MG63 (cell line): ENCODE data around the gene MPIG6B. TPM values are rescaled to one million over a fixed set of nuclear protein-coding genes. Genes with fewer than 3 reads are reported as not detected.

ENCODE experiments used
- DNase-seq: peaks from one replicate; pipeline ENCODE4 v3.0.0-alpha.2; 2020
- H3K27me3 ChIP-seq: fragments of 250-450 bp; sonication (Bioruptor Pico); 2 replicates; pipeline ENCODE4 v1.5.1; 2020; ENCODE audit warnings: mild to moderate bottlenecking, moderate library complexity
- H3K36me3 ChIP-seq: fragments of 250-450 bp; sonication (Bioruptor Pico); 2 replicates; pipeline ENCODE4 v1.5.1; 2020; ENCODE audit warnings: mild to moderate bottlenecking, moderate library complexity
- H3K4me3 ChIP-seq: fragments of 250-450 bp; sonication (Bioruptor Pico); 2 replicates; pipeline ENCODE4 v1.5.1; 2020; ENCODE audit warnings: mild to moderate bottlenecking, moderate library complexity
- H3K9me3 ChIP-seq: fragments of 250-450 bp; sonication (Bioruptor Pico); 2 replicates; pipeline ENCODE4 v1.5.1; 2020; ENCODE audit warnings: mild to moderate bottlenecking, moderate library complexity
- total RNA-seq: library from RNA; depleted of rRNA; stranded (reverse); fragments of >200 nt; shearing (Covaris generic); gene quantifications from 2 replicates; pipeline ENCODE4 v1.2.3, GENCODE V29; 2014; ENCODE audit warnings: low replicate concordance

The MPIG6B gene
- total RNA-seq, 1 experiment from 2014 or later = not detected

- H3K9me3 ChIP-seq = no peaks in the 10 kb centered on the region
- no peaks in the 10 kb centered on the region for H3K27me3 ChIP-seq
- DNase-seq = no peak
- H3K36me3 ChIP-seq = no peaks in the 10 kb centered on the region
- no peak overlapping the region for H3K4me3 ChIP-seq
These were observed 9.7 kb upstream of the MPIG6B start for GRCh38 chr6:31713465-31713864.

- Histone ChIP-seq H3K4me3 (no peak overlapping the region), H3K36me3 (no peaks in the 10 kb centered on the region), H3K27me3 (no peaks in the 10 kb centered on the region), H3K9me3 (no peaks in the 10 kb centered on the region)
- no peak for DNase-seq
These were observed 9.0 kb upstream of the MPIG6B start for GRCh38 chr6:31713991-31714684.

- no peak for DNase-seq
- Histone ChIP-seq H3K27me3 (no peaks in the 10 kb centered on the region), H3K36me3 (no peaks in the 10 kb centered on the region), H3K9me3 (no peaks in the 10 kb centered on the region), H3K4me3 (no peak within 1 kb of the TSS)
These were observed 7.9 kb upstream of the MPIG6B start, which contains the start of gene LY6G6D for GRCh38 chr6:31715022-31715958. TSS of gene LY6G6D (plus strand) at chr6:31715348. CDS start at chr6:31715356, 8 bp downstream.

GRCh38 chr6:31717499-31718222 lies 5.5 kb upstream of the MPIG6B start:
- H3K36me3 ChIP-seq = no peaks in the 10 kb centered on the region
- no peak overlapping the region for H3K4me3 ChIP-seq
- H3K9me3 ChIP-seq = no peaks in the 10 kb centered on the region
- H3K27me3 ChIP-seq = no peaks in the 10 kb centered on the region
- DNase-seq = no peak

GRCh38 chr6:31718265-31718664 lies 4.9 kb upstream of the MPIG6B start:
- no peak for DNase-seq
- H3K36me3 ChIP-seq = no peaks in the 10 kb centered on the region
- no peaks in the 10 kb centered on the region for H3K9me3 ChIP-seq
- H3K27me3 ChIP-seq = no peaks in the 10 kb centered on the region
- no peak overlapping the region for H3K4me3 ChIP-seq

GRCh38 chr6:31719001-31719400 lies 4.2 kb upstream of the MPIG6B start:
- Histone ChIP-seq H3K9me3 (no peaks in the 10 kb centered on the region), H3K4me3 (no peak overlapping the region), H3K27me3 (no peaks in the 10 kb centered on the region), H3K36me3 (no peaks in the 10 kb centered on the region)
- no peak for DNase-seq

- Histone ChIP-seq H3K9me3 (no peaks in the 10 kb centered on the region), H3K27me3 (no peaks in the 10 kb centered on the region), H3K36me3 (no peaks in the 10 kb centered on the region), H3K4me3 (no peak overlapping the region)
- DNase-seq = no peak
These were observed 2.9 kb upstream of the MPIG6B start for GRCh38 chr6:31720196-31720770.

GRCh38 chr6:31721351-31722020 lies 1.7 kb upstream of the MPIG6B start, which contains the start of gene LY6G6C:
TSS of gene LY6G6C (minus strand) at chr6:31721746. CDS start at chr6:31721679, 67 bp downstream.
- Histone ChIP-seq H3K36me3 (no peaks in the 10 kb centered on the region), H3K27me3 (no peaks in the 10 kb centered on the region), H3K4me3 (no peak within 1 kb of the TSS), H3K9me3 (no peaks in the 10 kb centered on the region)
- no peak for DNase-seq

- Histone ChIP-seq H3K4me3 (no peak overlapping the region), H3K27me3 (no peaks in the 10 kb centered on the region), H3K9me3 (no peaks in the 10 kb centered on the region), H3K36me3 (no peaks in the 10 kb centered on the region)
- no peak for DNase-seq
These were observed 1.0 kb upstream of the MPIG6B start for GRCh38 chr6:31722173-31722572.

GRCh38 chr6:31723980-31724691 lies 963 bp downstream of the MPIG6B start:
- H3K36me3 ChIP-seq = no peaks in the 10 kb centered on the region
- no peaks in the 10 kb centered on the region for H3K27me3 ChIP-seq
- no peaks in the 10 kb centered on the region for H3K9me3 ChIP-seq
- DNase-seq = no peak
- no peak overlapping the region for H3K4me3 ChIP-seq

- no peak for DNase-seq
- Histone ChIP-seq H3K4me3 (no peak overlapping the region), H3K36me3 (peaks cover 4% of the 10 kb centered on the region), H3K9me3 (no peaks in the 10 kb centered on the region), H3K27me3 (no peaks in the 10 kb centered on the region)
These were observed 2.6 kb downstream of the MPIG6B start for GRCh38 chr6:31725502-31726350.

GRCh38 chr6:31727034-31727716 lies 4.0 kb downstream of the MPIG6B start:
- no peak for DNase-seq
- H3K36me3 ChIP-seq = peaks cover 16% of the 10 kb centered on the region

GRCh38 chr6:31727717-31728671 lies 4.8 kb downstream of the MPIG6B start:
- Histone ChIP-seq H3K36me3 (peaks cover 22% of the 10 kb centered on the region), H3K27me3 (no peaks in the 10 kb centered on the region), H3K4me3 (no peak overlapping the region), H3K9me3 (no peaks in the 10 kb centered on the region)
- DNase-seq = no peak

More at GRCh38 chr6:31727034-31727716, 4.0 kb downstream of the MPIG6B start:
- H3K4me3 ChIP-seq = no peak overlapping the region
- H3K27me3 ChIP-seq = no peaks in the 10 kb centered on the region
- H3K9me3 ChIP-seq = no peaks in the 10 kb centered on the region
